ENCODE results near the gene METAP1D.

METAP1D gene

DNA sequence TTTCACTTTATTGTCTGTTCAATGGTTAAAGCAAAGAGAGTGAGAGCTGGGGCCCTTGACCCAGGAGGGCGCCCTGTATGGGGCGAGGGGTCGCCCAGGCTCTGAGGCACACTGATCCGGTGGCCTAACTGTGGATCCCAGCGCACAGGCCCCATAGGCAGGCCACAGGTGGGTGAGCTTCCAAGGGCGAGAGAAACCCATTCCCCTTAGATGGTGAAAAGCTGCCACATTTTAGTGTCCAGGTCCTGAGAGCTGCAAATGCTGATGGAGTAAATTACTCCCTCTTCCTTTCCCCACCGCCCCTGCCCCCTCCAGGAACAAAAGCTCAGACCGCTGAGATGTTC, 108.8 kb downstream of the METAP1D start:
- Histone ChIP-seq H3K4me3 (replicated peaks; ENCODE audit: insufficient read depth, low read length) (no peak overlapping the region), H3K27me3 (ENCODE audit: insufficient read depth, poor library complexity, severe bottlenecking) (peaks cover 7% of the 10 kb centered on the region), H3K27ac (replicated peaks) (no peak overlapping the region)
- DNase-seq (ENCODE audit: low read depth in 1 of 2, low spot score in 1 of 2): no peak
- TF ChIP-seq POLR2AphosphoS5 (IDR thresholded peaks at IDR 0.05; ENCODE audit: low read depth): no peak
- TF ChIP-seq, protein P1, sequence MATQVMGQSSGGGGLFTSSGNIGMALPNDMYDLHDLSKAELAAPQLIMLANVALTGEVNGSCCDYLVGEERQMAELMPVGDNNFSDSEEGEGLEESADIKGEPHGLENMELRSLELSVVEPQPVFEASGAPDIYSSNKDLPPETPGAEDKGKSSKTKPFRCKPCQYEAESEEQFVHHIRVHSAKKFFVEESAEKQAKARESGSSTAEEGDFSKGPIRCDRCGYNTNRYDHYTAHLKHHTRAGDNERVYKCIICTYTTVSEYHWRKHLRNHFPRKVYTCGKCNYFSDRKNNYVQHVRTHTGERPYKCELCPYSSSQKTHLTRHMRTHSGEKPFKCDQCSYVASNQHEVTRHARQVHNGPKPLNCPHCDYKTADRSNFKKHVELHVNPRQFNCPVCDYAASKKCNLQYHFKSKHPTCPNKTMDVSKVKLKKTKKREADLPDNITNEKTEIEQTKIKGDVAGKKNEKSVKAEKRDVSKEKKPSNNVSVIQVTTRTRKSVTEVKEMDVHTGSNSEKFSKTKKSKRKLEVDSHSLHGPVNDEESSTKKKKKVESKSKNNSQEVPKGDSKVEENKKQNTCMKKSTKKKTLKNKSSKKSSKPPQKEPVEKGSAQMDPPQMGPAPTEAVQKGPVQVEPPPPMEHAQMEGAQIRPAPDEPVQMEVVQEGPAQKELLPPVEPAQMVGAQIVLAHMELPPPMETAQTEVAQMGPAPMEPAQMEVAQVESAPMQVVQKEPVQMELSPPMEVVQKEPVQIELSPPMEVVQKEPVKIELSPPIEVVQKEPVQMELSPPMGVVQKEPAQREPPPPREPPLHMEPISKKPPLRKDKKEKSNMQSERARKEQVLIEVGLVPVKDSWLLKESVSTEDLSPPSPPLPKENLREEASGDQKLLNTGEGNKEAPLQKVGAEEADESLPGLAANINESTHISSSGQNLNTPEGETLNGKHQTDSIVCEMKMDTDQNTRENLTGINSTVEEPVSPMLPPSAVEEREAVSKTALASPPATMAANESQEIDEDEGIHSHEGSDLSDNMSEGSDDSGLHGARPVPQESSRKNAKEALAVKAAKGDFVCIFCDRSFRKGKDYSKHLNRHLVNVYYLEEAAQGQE (IDR thresholded peaks at IDR 0.05; ENCODE audit: insufficient replicate concordance, low read depth): no peak
- TF ChIP-seq, protein P2, sequence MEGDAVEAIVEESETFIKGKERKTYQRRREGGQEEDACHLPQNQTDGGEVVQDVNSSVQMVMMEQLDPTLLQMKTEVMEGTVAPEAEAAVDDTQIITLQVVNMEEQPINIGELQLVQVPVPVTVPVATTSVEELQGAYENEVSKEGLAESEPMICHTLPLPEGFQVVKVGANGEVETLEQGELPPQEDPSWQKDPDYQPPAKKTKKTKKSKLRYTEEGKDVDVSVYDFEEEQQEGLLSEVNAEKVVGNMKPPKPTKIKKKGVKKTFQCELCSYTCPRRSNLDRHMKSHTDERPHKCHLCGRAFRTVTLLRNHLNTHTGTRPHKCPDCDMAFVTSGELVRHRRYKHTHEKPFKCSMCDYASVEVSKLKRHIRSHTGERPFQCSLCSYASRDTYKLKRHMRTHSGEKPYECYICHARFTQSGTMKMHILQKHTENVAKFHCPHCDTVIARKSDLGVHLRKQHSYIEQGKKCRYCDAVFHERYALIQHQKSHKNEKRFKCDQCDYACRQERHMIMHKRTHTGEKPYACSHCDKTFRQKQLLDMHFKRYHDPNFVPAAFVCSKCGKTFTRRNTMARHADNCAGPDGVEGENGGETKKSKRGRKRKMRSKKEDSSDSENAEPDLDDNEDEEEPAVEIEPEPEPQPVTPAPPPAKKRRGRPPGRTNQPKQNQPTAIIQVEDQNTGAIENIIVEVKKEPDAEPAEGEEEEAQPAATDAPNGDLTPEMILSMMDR (IDR thresholded peaks at IDR 0.05; ENCODE audit: insufficient read depth, low read length): no peak
- no peak for TF ChIP-seq SPI1 (IDR thresholded peaks at IDR 0.05; ENCODE audit: borderline replicate concordance, low read depth)
- no peak for TF ChIP-seq GABPA (IDR thresholded peaks at IDR 0.05; ENCODE audit: low read depth)

DNA sequence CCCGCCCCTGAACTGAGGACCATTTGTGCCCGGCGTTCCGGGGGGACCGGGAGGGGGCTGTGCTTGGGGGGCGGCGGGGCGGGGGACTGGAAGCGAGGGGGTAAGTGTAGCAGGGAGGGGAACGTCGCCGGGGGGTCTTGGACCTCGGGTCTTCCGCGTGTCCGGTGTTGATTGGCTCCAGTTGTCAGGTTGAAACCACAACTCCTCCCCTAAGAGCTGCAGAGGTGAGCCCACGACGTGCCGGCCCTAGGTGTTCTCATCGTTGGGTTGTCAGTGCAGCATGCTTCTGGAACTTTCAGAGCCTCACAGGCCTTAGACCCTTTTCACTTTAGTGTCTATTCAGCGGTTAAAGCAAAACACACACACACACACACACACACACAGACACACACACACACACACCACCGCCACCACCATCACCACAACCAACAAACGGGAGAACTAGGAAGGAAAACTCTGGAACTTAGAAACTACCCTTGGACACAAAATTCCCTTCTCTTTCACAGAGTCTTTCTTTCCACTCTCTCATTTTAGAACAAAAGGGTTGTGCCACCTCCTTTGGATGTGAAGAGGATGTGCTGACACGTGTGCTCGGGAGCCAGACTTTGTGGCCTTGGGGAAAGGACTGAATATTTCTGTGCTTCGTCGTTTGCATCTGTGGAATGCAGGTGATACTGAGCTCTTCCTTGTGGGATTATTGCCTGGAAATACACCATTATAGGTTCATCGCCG, 109.7 kb downstream of the METAP1D start:
- no peak overlapping the region for H3K27ac ChIP-seq (replicated peaks)
- H3K27me3 ChIP-seq (ENCODE audit: insufficient read depth, poor library complexity, severe bottlenecking): peaks cover 7% of the 10 kb centered on the region
- TF ChIP-seq GABPA (IDR thresholded peaks at IDR 0.05; ENCODE audit: low read depth) (no peak), POLR2AphosphoS5 (IDR thresholded peaks at IDR 0.05; ENCODE audit: low read depth) (no peak), SPI1 (IDR thresholded peaks at IDR 0.05; ENCODE audit: borderline replicate concordance, low read depth) (no peak)
- TF ChIP-seq, protein P2 (IDR thresholded peaks at IDR 0.05; ENCODE audit: insufficient read depth, low read length): no peak
- TF ChIP-seq, protein P1 (IDR thresholded peaks at IDR 0.05; ENCODE audit: insufficient replicate concordance, low read depth): no peak
- H3K4me3 ChIP-seq (replicated peaks; ENCODE audit: insufficient read depth, low read length): no peak overlapping the region
- DNase-seq (ENCODE audit: low read depth in 1 of 2, low spot score in 1 of 2): no peak

DNA sequence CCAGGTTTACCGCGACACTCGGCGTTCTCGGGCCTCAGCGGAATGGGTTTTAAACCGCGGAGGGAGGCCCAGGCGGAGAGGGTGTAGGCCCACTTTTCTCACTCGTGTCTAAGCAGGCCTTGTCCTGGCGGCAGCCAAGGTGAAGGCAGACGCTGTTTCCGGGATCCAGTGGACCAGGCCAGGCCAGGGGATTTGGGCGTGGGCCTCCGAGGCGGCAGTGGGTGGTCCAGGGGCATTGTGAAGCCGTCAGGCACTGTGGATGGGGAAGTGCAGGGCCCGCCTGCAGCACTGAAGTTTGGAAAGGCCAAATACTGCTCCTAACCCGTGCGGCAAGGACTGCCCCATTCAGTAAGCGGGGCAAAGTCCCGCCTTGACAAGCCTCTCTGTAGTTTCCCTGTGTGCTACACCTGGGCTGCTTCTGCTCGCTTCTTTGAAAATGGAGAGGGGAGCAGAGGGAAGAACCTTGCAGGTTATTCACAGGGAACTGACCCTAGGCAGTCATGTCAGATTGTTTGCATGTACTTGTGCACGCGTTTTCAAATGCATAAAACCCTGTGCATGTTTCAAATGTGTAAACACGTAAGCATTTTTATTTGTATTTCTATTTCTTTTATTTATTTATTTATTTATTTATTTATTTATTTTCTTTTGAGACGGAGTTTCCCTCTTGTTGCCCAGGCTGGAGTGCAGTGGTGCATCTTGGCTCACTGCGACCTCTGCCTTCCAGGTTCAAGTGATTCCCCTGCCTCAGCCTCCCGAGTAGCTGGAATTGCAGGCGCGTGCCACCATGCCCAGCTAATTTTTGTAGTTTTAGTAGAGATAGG, 110.4 kb downstream of the METAP1D start:
- Histone ChIP-seq H3K4me3 (replicated peaks; ENCODE audit: insufficient read depth, low read length) (no peak overlapping the region), H3K27ac (replicated peaks) (no peak overlapping the region), H3K27me3 (ENCODE audit: insufficient read depth, poor library complexity, severe bottlenecking) (peaks cover 7% of the 10 kb centered on the region)
- TF ChIP-seq POLR2AphosphoS5 (IDR thresholded peaks at IDR 0.05; ENCODE audit: low read depth): no peak
- no peak for TF ChIP-seq SPI1 (IDR thresholded peaks at IDR 0.05; ENCODE audit: borderline replicate concordance, low read depth)
- TF ChIP-seq, protein P2 (IDR thresholded peaks at IDR 0.05; ENCODE audit: insufficient read depth, low read length): no peak
- TF ChIP-seq GABPA (IDR thresholded peaks at IDR 0.05; ENCODE audit: low read depth): no peak
- TF ChIP-seq, protein P1 (IDR thresholded peaks at IDR 0.05; ENCODE audit: insufficient replicate concordance, low read depth): no peak
- DNase-seq (ENCODE audit: low read depth in 1 of 2, low spot score in 1 of 2): no peak

All from HL-60 (cell line).